ENCODE measurements around the gene AURKAIP1. TPM values are rescaled to one million over a fixed set of nuclear protein-coding genes. Genes with fewer than 3 reads are reported as not detected.

Gene AURKAIP1
- total and polyA plus RNA-seq, 2 of the 13 experiments (the other 11 are each of a cell fraction or from before 2014, with no cell fraction given): 69.5 to 175 TPM

DNA sequence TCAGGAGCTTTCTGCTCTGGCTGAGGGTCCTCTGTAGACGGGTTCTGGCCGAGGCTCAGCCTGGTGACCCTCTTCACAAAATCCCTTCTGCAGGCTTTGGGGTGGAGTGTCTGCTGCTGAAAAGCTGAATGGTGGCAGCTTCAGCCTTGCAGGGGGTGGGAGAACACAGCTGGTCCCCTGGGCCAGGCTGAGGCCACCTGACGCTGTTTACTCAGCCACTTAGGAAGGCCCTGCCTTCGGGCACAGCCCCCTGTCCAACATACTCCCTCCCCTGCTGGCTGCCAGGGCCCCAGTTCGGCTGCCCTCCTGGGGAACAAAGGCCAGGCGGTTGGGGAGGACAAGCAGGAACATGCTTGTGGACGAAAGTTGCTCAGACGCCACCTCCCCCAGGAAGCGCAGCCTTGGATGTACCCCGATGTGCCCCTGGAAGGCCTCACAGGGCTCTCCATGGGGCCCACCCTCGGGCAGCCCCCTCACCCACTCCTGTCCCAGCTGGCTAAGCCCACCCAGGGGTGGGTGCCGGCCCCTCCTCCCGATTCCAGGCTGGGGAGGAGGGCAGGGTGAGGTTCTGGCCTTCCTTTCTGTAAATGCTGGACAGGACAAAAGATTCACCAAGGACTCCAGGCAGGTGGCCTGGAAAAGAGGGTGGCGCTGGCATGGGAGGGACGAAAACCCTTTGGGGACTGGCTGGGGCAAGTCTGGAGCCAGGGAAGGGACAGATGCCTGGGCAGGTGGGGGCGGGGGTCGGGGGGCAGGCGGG lies 46.3 kb upstream of the AURKAIP1 start, which contains the start of gene ANKRD65 (continued):
- TF ChIP-seq, protein P1, sequence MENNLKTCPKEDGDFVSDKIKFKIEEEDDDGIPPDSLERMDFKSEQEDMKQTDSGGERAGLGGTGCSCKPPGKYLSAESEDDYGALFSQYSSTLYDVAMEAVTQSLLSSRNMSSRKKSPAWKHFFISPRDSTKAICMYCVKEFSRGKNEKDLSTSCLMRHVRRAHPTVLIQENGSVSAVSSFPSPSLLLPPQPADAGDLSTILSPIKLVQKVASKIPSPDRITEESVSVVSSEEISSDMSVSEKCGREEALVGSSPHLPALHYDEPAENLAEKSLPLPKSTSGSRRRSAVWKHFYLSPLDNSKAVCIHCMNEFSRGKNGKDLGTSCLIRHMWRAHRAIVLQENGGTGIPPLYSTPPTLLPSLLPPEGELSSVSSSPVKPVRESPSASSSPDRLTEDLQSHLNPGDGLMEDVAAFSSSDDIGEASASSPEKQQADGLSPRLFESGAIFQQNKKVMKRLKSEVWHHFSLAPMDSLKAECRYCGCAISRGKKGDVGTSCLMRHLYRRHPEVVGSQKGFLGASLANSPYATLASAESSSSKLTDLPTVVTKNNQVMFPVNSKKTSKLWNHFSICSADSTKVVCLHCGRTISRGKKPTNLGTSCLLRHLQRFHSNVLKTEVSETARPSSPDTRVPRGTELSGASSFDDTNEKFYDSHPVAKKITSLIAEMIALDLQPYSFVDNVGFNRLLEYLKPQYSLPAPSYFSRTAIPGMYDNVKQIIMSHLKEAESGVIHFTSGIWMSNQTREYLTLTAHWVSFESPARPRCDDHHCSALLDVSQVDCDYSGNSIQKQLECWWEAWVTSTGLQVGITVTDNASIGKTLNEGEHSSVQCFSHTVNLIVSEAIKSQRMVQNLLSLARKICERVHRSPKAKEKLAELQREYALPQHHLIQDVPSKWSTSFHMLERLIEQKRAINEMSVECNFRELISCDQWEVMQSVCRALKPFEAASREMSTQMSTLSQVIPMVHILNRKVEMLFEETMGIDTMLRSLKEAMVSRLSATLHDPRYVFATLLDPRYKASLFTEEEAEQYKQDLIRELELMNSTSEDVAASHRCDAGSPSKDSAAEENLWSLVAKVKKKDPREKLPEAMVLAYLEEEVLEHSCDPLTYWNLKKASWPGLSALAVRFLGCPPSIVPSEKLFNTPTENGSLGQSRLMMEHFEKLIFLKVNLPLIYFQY (CRISPR knock-in tag; IDR thresholded peaks at IDR 0.05; ENCODE audit: borderline replicate concordance): no peak
- TF ChIP-seq, protein P2, sequence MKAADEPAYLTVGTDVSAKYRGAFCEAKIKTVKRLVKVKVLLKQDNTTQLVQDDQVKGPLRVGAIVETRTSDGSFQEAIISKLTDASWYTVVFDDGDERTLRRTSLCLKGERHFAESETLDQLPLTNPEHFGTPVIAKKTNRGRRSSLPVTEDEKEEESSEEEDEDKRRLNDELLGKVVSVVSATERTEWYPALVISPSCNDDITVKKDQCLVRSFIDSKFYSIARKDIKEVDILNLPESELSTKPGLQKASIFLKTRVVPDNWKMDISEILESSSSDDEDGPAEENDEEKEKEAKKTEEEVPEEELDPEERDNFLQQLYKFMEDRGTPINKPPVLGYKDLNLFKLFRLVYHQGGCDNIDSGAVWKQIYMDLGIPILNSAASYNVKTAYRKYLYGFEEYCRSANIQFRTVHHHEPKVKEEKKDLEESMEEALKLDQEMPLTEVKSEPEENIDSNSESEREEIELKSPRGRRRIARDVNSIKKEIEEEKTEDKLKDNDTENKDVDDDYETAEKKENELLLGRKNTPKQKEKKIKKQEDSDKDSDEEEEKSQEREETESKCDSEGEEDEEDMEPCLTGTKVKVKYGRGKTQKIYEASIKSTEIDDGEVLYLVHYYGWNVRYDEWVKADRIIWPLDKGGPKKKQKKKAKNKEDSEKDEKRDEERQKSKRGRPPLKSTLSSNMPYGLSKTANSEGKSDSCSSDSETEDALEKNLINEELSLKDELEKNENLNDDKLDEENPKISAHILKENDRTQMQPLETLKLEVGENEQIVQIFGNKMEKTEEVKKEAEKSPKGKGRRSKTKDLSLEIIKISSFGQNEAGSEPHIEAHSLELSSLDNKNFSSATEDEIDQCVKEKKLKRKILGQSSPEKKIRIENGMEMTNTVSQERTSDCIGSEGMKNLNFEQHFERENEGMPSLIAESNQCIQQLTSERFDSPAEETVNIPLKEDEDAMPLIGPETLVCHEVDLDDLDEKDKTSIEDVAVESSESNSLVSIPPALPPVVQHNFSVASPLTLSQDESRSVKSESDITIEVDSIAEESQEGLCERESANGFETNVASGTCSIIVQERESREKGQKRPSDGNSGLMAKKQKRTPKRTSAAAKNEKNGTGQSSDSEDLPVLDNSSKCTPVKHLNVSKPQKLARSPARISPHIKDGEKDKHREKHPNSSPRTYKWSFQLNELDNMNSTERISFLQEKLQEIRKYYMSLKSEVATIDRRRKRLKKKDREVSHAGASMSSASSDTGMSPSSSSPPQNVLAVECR (CRISPR knock-in tag; IDR thresholded peaks at IDR 0.05; ENCODE audit: borderline replicate concordance): peak; percentile 82; the same call in 1 of the 2 replicates
- TF ChIP-seq ZNF382 (CRISPR knock-in tag; IDR thresholded peaks at IDR 0.05; ENCODE audit: borderline replicate concordance) (no peak), ZNF841 (CRISPR knock-in tag; IDR thresholded peaks at IDR 0.05; ENCODE audit: borderline replicate concordance) (no peak), ZNF431 (CRISPR knock-in tag; IDR thresholded peaks at IDR 0.05; ENCODE audit: borderline replicate concordance, low read depth) (no peak), ZNF296 (CRISPR knock-in tag; conservative IDR thresholded peaks at IDR 0.05) (no peak), NFKB2 (CRISPR knock-in tag; IDR thresholded peaks at IDR 0.05; ENCODE audit: borderline replicate concordance) (0 out of 2 replicates have a peak, but pooled peaks have one; percentile 23), ZKSCAN5 (CRISPR knock-in tag; IDR thresholded peaks at IDR 0.05) (no peak), ZIK1 (CRISPR knock-in tag; IDR thresholded peaks at IDR 0.05; ENCODE audit: borderline replicate concordance, low read depth) (peak; percentile 72; the same call in 1 of the 2 replicates), NFRKB (IDR thresholded peaks at IDR 0.05) (no peak), GATAD2A (CRISPR knock-in tag; IDR thresholded peaks at IDR 0.05) (peak; percentile 81), ZSCAN20 (CRISPR knock-in tag; IDR thresholded peaks at IDR 0.05; ENCODE audit: borderline replicate concordance) (no peak), ZNF263 (CRISPR knock-in tag; IDR thresholded peaks at IDR 0.05) (peak; percentile 88)
- TF ChIP-seq, protein P3, sequence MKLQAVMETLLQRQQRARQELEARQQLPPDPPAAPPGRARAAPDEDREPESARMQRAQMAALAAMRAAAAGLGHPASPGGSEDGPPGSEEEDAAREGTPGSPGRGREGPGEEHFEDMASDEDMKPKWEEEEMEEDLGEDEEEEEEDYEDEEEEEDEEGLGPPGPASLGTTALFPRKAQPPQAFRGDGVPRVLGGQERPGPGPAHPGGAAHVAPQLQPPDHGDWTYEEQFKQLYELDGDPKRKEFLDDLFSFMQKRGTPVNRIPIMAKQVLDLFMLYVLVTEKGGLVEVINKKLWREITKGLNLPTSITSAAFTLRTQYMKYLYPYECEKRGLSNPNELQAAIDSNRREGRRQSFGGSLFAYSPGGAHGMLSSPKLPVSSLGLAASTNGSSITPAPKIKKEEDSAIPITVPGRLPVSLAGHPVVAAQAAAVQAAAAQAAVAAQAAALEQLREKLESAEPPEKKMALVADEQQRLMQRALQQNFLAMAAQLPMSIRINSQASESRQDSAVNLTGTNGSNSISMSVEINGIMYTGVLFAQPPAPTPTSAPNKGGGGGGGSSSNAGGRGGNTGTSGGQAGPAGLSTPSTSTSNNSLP (IDR thresholded peaks at IDR 0.05; ENCODE audit: low read depth, low read length): no peak
- TF ChIP-seq, protein P4, sequence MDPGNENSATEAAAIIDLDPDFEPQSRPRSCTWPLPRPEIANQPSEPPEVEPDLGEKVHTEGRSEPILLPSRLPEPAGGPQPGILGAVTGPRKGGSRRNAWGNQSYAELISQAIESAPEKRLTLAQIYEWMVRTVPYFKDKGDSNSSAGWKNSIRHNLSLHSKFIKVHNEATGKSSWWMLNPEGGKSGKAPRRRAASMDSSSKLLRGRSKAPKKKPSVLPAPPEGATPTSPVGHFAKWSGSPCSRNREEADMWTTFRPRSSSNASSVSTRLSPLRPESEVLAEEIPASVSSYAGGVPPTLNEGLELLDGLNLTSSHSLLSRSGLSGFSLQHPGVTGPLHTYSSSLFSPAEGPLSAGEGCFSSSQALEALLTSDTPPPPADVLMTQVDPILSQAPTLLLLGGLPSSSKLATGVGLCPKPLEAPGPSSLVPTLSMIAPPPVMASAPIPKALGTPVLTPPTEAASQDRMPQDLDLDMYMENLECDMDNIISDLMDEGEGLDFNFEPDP (CRISPR knock-in tag; conservative IDR thresholded peaks at IDR 0.05): no peak
